ENCODE data around the gene CENPL. TPM values are rescaled to one million over a fixed set of nuclear protein-coding genes. Genes with fewer than 3 reads are reported as not detected.
"Not testable (repeated sequence)": the region's sequence is repeated elsewhere in the genome, so short reads cannot be mapped to it uniquely, and the experiment has no call there.

The CENPL gene
- total RNA-seq, 2 experiments from 2014 or later: 24.5 to 26.3 TPM

GRCh38 chr1:173856014-173856413, 31.3 kb upstream of the CENPL start:
- intact Hi-C loops (cut with micrococcal nuclease): no loop called here
- Mint-ChIP-seq H3K4me1 (ENCODE audit: low read depth) (no peaks in the 10 kb centered on the region), H3K36me3 (peaks cover 46% of the 10 kb centered on the region), H3K27me3 (no peaks in the 10 kb centered on the region), H3K4me3 (no peak overlapping the region), H3K27ac (peak overlapping the region; percentile 18), H3K9me3 (no peaks in the 10 kb centered on the region)
- DNase-seq: no peak
- POLR2A ChIA-PET: interaction anchor here (1.0 kb wide), 1 partner anchor 9 kb away, joined by 3 read pairs; no protein-coding TSS in a partner anchor
- CTCF ChIA-PET: no interaction called here

- DNase-seq: no peak
- no peaks in the 10 kb centered on the region for H3K4me1 Mint-ChIP-seq (ENCODE audit: low read depth)
- H3K27me3 Mint-ChIP-seq: no peaks in the 10 kb centered on the region
- no peak overlapping the region for H3K27ac Mint-ChIP-seq
- intact Hi-C loops (cut with micrococcal nuclease): no loop called here
- H3K4me3 Mint-ChIP-seq: no peak overlapping the region
- CTCF ChIA-PET: no interaction called here
- H3K9me3 Mint-ChIP-seq: no peaks in the 10 kb centered on the region
- POLR2A ChIA-PET: interaction anchor here (2.5 kb wide), 1 partner anchor 8 kb away, joined by 12 read pairs; no protein-coding TSS in a partner anchor
- peaks cover 39% of the 10 kb centered on the region for H3K36me3 Mint-ChIP-seq
These were observed 28.4 kb upstream of the CENPL start for GRCh38 chr1:173853074-173853473.

GRCh38 chr1:173852105-173852504, 27.4 kb upstream of the CENPL start:
- POLR2A ChIA-PET: interaction anchor here (1.5 to 2.5 kb wide), 2 partner anchors 9 to 16 kb away, joined by 3 to 12 read pairs; partner anchors contain the start of genes GAS5 and ZBTB37
- peaks cover 34% of the 10 kb centered on the region for H3K36me3 Mint-ChIP-seq
- intact Hi-C loops (cut with micrococcal nuclease): no loop called here

GRCh38 chr1:173832748-173833147, 8.1 kb upstream of the CENPL start:
- Mint-ChIP-seq H3K4me3 (no peak overlapping the region), H3K27me3 (no peaks in the 10 kb centered on the region), H3K9me3 (no peaks in the 10 kb centered on the region), H3K27ac (no peak overlapping the region), H3K36me3 (peaks cover 23% of the 10 kb centered on the region), H3K4me1 (ENCODE audit: low read depth) (peaks cover 5% of the 10 kb centered on the region)
- no peak for DNase-seq
- ChIA-PET CTCF (interaction anchor here (1.0 kb wide), 1 partner anchor 403 kb away, joined by 5 read pairs; no protein-coding TSS in a partner anchor), POLR2A (no interaction called here)
- intact Hi-C loops (cut with micrococcal nuclease): no loop called here

More at GRCh38 chr1:173852105-173852504, 27.4 kb upstream of the CENPL start:
- no peaks in the 10 kb centered on the region for H3K9me3 Mint-ChIP-seq
- no peak overlapping the region for H3K27ac Mint-ChIP-seq
- DNase-seq: no peak
- H3K4me1 Mint-ChIP-seq (ENCODE audit: low read depth): no peaks in the 10 kb centered on the region
- CTCF ChIA-PET: interaction anchor here (0.6 to 1.0 kb wide), 2 partner anchors 174 to 421 kb away, joined by 3 to 4 read pairs; no protein-coding TSS in a partner anchor
- H3K4me3 Mint-ChIP-seq: no peak overlapping the region
- H3K27me3 Mint-ChIP-seq: no peaks in the 10 kb centered on the region

- POLR2A ChIA-PET: no interaction called here
- Mint-ChIP-seq H3K27me3 (no peaks in the 10 kb centered on the region), H3K4me1 (ENCODE audit: low read depth) (peaks cover 32% of the 10 kb centered on the region), H3K27ac (no peak overlapping the region), H3K4me3 (no peak overlapping the region), H3K36me3 (peaks cover 23% of the 10 kb centered on the region), H3K9me3 (no peaks in the 10 kb centered on the region)
- CTCF ChIA-PET: interaction anchor here (0.6 to 2.4 kb wide), 2 partner anchors 33 to 398 kb away, joined by 3 to 9 read pairs; no protein-coding TSS in a partner anchor
- no peak for DNase-seq
- intact Hi-C loops (cut with micrococcal nuclease): no loop called here
These were observed 2.9 kb upstream of the CENPL start for GRCh38 chr1:173827611-173828010.

GRCh38 chr1:173823781-173824314, 835 bp downstream of the CENPL start:
- intact Hi-C loops (cut with micrococcal nuclease): loop anchor here (1.0 to 5.0 kb wide), 8 partner anchors 44 to 1175 kb away; partner anchors contain the start of genes CACYBP, KLHL20, PRDX6 and RC3H1
- ChIA-PET POLR2A (interaction anchor here (0.7 to 3.3 kb wide), 10 partner anchors 13 to 385 kb away, joined by 3 to 25 read pairs (median 4); partner anchors contain the start of genes GAS5, KLHL20 and ZBTB37), CTCF (interaction anchor here (0.7 to 3.5 kb wide), 6 partner anchors 46 to 1081 kb away, joined by 3 to 75 read pairs (median 4); partner anchors contain the start of genes KLHL20 and PRDX6)
- DNase-seq: no peak
- H3K9me3 Mint-ChIP-seq: no peaks in the 10 kb centered on the region
- peak overlapping the region; percentile 98 for H3K4me3 Mint-ChIP-seq
- peaks cover 45% of the 10 kb centered on the region for H3K4me1 Mint-ChIP-seq (ENCODE audit: low read depth)
- H3K27me3 Mint-ChIP-seq: no peaks in the 10 kb centered on the region
- H3K27ac Mint-ChIP-seq: peak overlapping the region; percentile 99
- peaks cover 24% of the 10 kb centered on the region for H3K36me3 Mint-ChIP-seq

- H3K4me1 Mint-ChIP-seq (ENCODE audit: low read depth): peaks cover 30% of the 10 kb centered on the region
- intact Hi-C loops (cut with micrococcal nuclease): loop anchor here (5.0 kb wide), 1 partner anchor 201 kb away; the partner anchor contains the start of gene RC3H1
- no peak overlapping the region for H3K4me3 Mint-ChIP-seq
- no peaks in the 10 kb centered on the region for H3K9me3 Mint-ChIP-seq
- peaks cover 16% of the 10 kb centered on the region for H3K36me3 Mint-ChIP-seq
- H3K27ac Mint-ChIP-seq: no peak overlapping the region
- ChIA-PET POLR2A (no interaction called here), CTCF (interaction anchor here (2.0 kb wide), 1 partner anchor 392 kb away, joined by 7 read pairs; no protein-coding TSS in a partner anchor)
- no peak for DNase-seq
- no peaks in the 10 kb centered on the region for H3K27me3 Mint-ChIP-seq
These were observed 3.0 kb downstream of the CENPL start for GRCh38 chr1:173821680-173822079.

- H3K4me1 Mint-ChIP-seq (ENCODE audit: low read depth): peaks cover 24% of the 10 kb centered on the region
- intact Hi-C loops (cut with micrococcal nuclease): no loop called here
- CTCF ChIA-PET: interaction anchor here (1.3 to 2.0 kb wide), 2 partner anchors 387 to 389 kb away, joined by 5 read pairs; no protein-coding TSS in a partner anchor
- POLR2A ChIA-PET: interaction anchor here (1.1 kb wide), 1 partner anchor 104 kb away, joined by 4 read pairs; the partner anchor contains the start of gene KLHL20
- H3K4me3 Mint-ChIP-seq: no peak overlapping the region
- H3K27ac Mint-ChIP-seq: no peak overlapping the region
- DNase-seq: no peak
- H3K27me3 Mint-ChIP-seq: no peaks in the 10 kb centered on the region
- H3K9me3 Mint-ChIP-seq: no peaks in the 10 kb centered on the region
- peaks cover 13% of the 10 kb centered on the region for H3K36me3 Mint-ChIP-seq
These were observed 6.2 kb downstream of the CENPL start for GRCh38 chr1:173818459-173818858.

GRCh38 chr1:173813654-173814053, 11.0 kb downstream of the CENPL start:
- H3K27me3 Mint-ChIP-seq; H3K27ac Mint-ChIP-seq; H3K9me3 Mint-ChIP-seq; intact Hi-C loops (cut with micrococcal nuclease); H3K4me3 Mint-ChIP-seq; POLR2A ChIA-PET; DNase-seq; CTCF ChIA-PET: not testable (repeated sequence)
- Mint-ChIP-seq H3K4me1 (ENCODE audit: low read depth) (peaks cover 11% of the 10 kb centered on the region), H3K36me3 (peaks cover 29% of the 10 kb centered on the region)

- Mint-ChIP-seq H3K27me3 (no peaks in the 10 kb centered on the region), H3K27ac (no peak overlapping the region), H3K4me3 (no peak overlapping the region), H3K36me3 (peaks cover 34% of the 10 kb centered on the region), H3K4me1 (ENCODE audit: low read depth) (no peaks in the 10 kb centered on the region), H3K9me3 (no peaks in the 10 kb centered on the region)
- intact Hi-C loops (cut with micrococcal nuclease): no loop called here
- no peak for DNase-seq
- ChIA-PET CTCF (no interaction called here), POLR2A (no interaction called here)
These were observed 21.7 kb downstream of the CENPL start for GRCh38 chr1:173802961-173803360.

- H3K4me3 Mint-ChIP-seq; CTCF ChIA-PET; H3K4me1 Mint-ChIP-seq (ENCODE audit: low read depth); H3K9me3 Mint-ChIP-seq; H3K27me3 Mint-ChIP-seq; POLR2A ChIA-PET; H3K27ac Mint-ChIP-seq; DNase-seq; intact Hi-C loops (cut with micrococcal nuclease): not testable (repeated sequence)
- peaks cover 25% of the 10 kb centered on the region for H3K36me3 Mint-ChIP-seq
These were observed 24.7 kb downstream of the CENPL start for GRCh38 chr1:173799995-173800394.

GRCh38 chr1:173798078-173798477, 26.6 kb downstream of the CENPL start:
- ChIA-PET CTCF (interaction anchor here (1.3 kb wide), 1 partner anchor 368 kb away, joined by 6 read pairs; no protein-coding TSS in a partner anchor), POLR2A (no interaction called here)
- intact Hi-C loops (cut with micrococcal nuclease): no loop called here
- no peak overlapping the region for H3K4me3 Mint-ChIP-seq
- no peak overlapping the region for H3K27ac Mint-ChIP-seq
- H3K9me3 Mint-ChIP-seq: no peaks in the 10 kb centered on the region
- no peak for DNase-seq
- peaks cover 22% of the 10 kb centered on the region for H3K36me3 Mint-ChIP-seq
- no peaks in the 10 kb centered on the region for H3K27me3 Mint-ChIP-seq
- no peaks in the 10 kb centered on the region for H3K4me1 Mint-ChIP-seq (ENCODE audit: low read depth)
